Sigmoid colon (tissue), 4 donors: ENCODE data around the gene FOSL1.

Source experiments
- EP300 ChIP-seq, 4 donors: sonication (generic); formaldehyde crosslinking; IDR thresholded peaks; one replicate each; pipeline ENCODE4 v1.6.1; 2017; ENCODE audit warnings: antibody characterized with exemption in 4 of 4
- TF ChIP-seq, protein P1 (sequence below), 4 experiments: fragments of 450-650 bp in 3 of 4; fragments of 200-600 bp in 1 of 4; IDR thresholded peaks; one replicate each; pipeline ENCODE4 v1.5.1; 2016 to 2019; ENCODE audit warnings: antibody characterized with exemption in 4 of 4, mild to moderate bottlenecking in 3 of 4, moderate library complexity in 2 of 4

- no peak for TF ChIP-seq EP300 (IDR thresholded peaks at IDR 0.05)
- TF ChIP-seq, protein P1, sequence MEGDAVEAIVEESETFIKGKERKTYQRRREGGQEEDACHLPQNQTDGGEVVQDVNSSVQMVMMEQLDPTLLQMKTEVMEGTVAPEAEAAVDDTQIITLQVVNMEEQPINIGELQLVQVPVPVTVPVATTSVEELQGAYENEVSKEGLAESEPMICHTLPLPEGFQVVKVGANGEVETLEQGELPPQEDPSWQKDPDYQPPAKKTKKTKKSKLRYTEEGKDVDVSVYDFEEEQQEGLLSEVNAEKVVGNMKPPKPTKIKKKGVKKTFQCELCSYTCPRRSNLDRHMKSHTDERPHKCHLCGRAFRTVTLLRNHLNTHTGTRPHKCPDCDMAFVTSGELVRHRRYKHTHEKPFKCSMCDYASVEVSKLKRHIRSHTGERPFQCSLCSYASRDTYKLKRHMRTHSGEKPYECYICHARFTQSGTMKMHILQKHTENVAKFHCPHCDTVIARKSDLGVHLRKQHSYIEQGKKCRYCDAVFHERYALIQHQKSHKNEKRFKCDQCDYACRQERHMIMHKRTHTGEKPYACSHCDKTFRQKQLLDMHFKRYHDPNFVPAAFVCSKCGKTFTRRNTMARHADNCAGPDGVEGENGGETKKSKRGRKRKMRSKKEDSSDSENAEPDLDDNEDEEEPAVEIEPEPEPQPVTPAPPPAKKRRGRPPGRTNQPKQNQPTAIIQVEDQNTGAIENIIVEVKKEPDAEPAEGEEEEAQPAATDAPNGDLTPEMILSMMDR (IDR thresholded peaks at IDR 0.05), result no peak
Observed at GRCh38 chr11:65921876-65922275, 21.7 kb upstream of the FOSL1 start.
